D721Med (cell line): Measurements from ENCODE around the gene VSIG8.
A peak's percentile ranks its signal among the peaks of the same experiment; 100 is the strongest.

Source experiments
- DNase-seq: peaks from one replicate; pipeline ENCODE4 v3.0.0; 2011; ENCODE audit warnings: low spot score; ENCODE audit not compliant: insufficient read length
- FAIRE-seq: peaks from 2 replicates; lab custom pipeline; 2011; peaks lifted over from hg19 to GRCh38; lab: Jason Lieb, UNC
- TF ChIP-seq, protein P1 (sequence below): IDR thresholded peaks from 2 replicates; pipeline ENCODE4 v1.5.1; 2012; ENCODE audit warnings: mild to moderate bottlenecking, control low read depth; ENCODE audit not compliant: insufficient read depth; ENCODE audit errors: missing control alignments

VSIG8 gene

GRCh38 chr1:159895286-159895685, 32.8 kb upstream of the VSIG8 start:
- no peak for DNase-seq
- TF ChIP-seq, protein P1, sequence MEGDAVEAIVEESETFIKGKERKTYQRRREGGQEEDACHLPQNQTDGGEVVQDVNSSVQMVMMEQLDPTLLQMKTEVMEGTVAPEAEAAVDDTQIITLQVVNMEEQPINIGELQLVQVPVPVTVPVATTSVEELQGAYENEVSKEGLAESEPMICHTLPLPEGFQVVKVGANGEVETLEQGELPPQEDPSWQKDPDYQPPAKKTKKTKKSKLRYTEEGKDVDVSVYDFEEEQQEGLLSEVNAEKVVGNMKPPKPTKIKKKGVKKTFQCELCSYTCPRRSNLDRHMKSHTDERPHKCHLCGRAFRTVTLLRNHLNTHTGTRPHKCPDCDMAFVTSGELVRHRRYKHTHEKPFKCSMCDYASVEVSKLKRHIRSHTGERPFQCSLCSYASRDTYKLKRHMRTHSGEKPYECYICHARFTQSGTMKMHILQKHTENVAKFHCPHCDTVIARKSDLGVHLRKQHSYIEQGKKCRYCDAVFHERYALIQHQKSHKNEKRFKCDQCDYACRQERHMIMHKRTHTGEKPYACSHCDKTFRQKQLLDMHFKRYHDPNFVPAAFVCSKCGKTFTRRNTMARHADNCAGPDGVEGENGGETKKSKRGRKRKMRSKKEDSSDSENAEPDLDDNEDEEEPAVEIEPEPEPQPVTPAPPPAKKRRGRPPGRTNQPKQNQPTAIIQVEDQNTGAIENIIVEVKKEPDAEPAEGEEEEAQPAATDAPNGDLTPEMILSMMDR = no peak
- FAIRE-seq = no peak

GRCh38 chr1:159892944-159893343, 30.5 kb upstream of the VSIG8 start:
- FAIRE-seq = no peak
- TF ChIP-seq, protein P1 = peak; percentile 4
- no peak for DNase-seq

- peak; percentile 90 for FAIRE-seq
- DNase-seq = peak; percentile 70
- TF ChIP-seq, protein P1 = peak; percentile 100
These were observed 29.1 kb upstream of the VSIG8 start for GRCh38 chr1:159891275-159892157.

DNA sequence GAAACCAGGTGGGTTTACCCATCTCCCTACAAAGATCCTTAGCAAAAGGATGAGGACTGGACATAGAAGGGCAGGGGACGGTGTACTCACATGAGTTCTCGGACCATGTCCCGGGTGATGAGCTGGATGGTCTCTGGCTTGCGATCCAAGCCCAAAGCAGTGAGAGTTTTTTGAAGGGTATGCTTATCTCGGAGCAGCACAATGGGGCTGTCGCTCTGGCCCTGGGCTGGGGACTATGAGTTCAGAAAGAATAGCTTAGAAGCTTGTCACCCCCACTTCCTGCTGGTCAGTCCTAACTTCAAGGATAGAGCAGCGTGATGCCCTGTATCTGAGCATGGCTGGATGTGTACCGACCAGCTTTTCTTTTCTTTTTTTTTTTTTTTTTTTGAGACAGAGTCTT, 27.9 kb upstream of the VSIG8 start:
- FAIRE-seq = no peak
- no peak for DNase-seq
- TF ChIP-seq, protein P1 = no peak

- TF ChIP-seq, protein P1 = no peak
- FAIRE-seq = no peak
- DNase-seq = no peak
These were observed 27.4 kb upstream of the VSIG8 start for GRCh38 chr1:159889821-159890252.

DNA sequence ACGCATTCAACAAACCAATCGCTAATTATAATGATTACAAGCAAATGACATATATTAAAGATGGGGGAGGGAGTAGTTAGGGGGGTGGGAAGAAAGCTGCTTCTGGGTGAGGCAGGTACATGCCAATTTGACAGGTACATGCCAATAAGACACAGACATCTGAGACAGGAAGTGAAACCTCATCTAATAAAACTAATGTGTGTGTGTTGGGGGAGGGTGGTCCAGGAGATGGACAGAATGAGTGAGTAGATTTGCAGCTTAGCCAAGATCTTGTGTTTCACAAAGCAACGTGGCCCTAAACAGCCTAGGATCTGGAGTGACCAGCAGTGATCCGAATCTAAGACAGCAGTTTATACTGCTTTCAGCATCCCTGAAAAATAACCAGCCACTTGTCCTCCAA, 26.7 kb upstream of the VSIG8 start:
- FAIRE-seq = no peak
- TF ChIP-seq, protein P1 = no peak
- DNase-seq = no peak

DNA sequence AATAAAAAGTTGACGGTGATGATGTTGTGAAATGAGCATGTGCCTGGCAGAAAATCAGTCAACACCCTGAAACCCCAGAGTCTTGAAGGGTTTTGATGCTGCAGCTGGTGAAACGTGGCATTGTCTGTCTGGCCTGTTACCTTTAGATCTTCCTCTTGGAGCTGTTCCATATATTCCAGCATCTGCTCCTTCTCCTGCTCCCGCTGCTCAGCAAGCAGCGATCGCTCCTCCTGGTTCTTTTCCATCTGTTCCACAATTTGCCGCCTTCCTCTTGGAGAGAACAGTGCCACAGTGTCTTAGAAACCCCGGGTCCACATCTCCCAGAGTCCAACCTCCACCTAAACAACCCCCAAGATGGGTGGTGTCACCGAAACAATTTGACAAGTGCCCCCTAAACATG, 21.8 kb upstream of the VSIG8 start:
- TF ChIP-seq, protein P1 = no peak
- FAIRE-seq = no peak

More for the DNA sequence above, 21.8 kb upstream of the VSIG8 start:
- no peak for DNase-seq
